D721Med (cell line): Measurements from ENCODE around the gene NDUFA12.

ENCODE experiments used
- DNase-seq: peaks from one replicate; pipeline ENCODE4 v3.0.0; 2011; ENCODE audit warnings: low spot score; ENCODE audit not compliant: insufficient read length
- FAIRE-seq: peaks from 2 replicates; lab custom pipeline; 2011; peaks lifted over from hg19 to GRCh38; lab: Jason Lieb, UNC
- TF ChIP-seq, protein P1 (sequence below): IDR thresholded peaks from 2 replicates; pipeline ENCODE4 v1.5.1; 2012; ENCODE audit warnings: mild to moderate bottlenecking, control low read depth; ENCODE audit not compliant: insufficient read depth; ENCODE audit errors: missing control alignments

NDUFA12 gene

DNA sequence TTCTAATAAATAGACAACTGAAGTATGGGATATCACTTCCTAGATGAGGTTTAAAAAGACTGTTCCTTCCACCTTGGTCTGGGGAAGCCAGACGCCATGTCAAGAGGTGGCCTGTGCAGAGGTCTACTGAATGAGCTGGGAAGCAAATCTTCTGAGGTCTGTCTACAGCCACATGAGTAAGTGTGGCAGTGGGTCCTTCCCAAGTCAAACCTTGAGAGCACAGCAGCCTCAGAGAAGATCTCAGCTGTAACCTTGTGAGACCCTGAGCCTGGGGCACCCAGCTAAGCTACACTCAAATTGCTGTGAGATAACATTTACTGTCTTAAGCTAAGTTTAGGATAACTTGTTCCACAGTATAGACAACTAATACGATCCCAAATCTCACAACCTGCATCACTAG, 20.2 kb downstream of the NDUFA12 start:
- FAIRE-seq (no peak), DNase-seq (no peak)
- TF ChIP-seq, protein P1, sequence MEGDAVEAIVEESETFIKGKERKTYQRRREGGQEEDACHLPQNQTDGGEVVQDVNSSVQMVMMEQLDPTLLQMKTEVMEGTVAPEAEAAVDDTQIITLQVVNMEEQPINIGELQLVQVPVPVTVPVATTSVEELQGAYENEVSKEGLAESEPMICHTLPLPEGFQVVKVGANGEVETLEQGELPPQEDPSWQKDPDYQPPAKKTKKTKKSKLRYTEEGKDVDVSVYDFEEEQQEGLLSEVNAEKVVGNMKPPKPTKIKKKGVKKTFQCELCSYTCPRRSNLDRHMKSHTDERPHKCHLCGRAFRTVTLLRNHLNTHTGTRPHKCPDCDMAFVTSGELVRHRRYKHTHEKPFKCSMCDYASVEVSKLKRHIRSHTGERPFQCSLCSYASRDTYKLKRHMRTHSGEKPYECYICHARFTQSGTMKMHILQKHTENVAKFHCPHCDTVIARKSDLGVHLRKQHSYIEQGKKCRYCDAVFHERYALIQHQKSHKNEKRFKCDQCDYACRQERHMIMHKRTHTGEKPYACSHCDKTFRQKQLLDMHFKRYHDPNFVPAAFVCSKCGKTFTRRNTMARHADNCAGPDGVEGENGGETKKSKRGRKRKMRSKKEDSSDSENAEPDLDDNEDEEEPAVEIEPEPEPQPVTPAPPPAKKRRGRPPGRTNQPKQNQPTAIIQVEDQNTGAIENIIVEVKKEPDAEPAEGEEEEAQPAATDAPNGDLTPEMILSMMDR: no peak

DNA sequence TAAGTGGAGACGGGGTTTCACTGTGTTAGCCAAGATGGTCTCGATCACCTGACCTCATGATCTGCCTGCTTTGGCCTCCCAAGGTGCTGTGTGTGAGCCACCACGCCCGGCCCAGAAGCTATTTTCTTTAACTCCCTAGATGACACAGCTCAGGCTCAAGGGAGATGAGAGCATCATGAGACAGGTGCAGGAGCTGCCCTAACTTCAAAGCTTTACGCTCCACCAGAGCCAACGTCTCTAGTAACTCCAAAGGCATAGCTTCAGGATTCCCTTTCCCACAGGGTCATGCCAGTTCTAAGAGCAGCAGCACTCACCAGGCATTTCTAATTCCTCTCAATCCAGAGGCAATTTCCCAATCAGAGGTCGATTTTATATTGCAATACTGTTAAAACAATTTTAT, 21.0 kb downstream of the NDUFA12 start:
- TF ChIP-seq, protein P1: no peak
- DNase-seq: no peak
- FAIRE-seq: no peak

DNA sequence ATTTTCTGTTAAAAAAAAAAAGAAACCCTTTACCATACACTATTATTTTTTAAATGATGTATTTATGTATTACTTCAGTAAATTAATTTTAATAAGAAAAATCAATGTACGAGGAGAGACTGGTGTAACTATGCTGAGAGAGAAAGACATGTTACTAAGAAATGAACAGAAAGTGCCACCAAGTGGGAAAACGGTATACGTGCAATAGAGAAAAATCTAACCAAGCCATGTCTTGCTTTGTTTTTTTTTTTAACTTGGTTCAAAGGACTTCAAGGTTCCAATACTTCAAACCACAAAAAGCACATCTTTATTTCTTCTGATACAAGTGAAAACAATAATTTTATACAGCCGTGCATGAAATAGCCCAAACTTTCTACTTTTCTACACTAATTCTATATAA, 22.9 kb downstream of the NDUFA12 start:
- DNase-seq (no peak), FAIRE-seq (no peak)
- TF ChIP-seq, protein P1: peak; percentile 47

DNA sequence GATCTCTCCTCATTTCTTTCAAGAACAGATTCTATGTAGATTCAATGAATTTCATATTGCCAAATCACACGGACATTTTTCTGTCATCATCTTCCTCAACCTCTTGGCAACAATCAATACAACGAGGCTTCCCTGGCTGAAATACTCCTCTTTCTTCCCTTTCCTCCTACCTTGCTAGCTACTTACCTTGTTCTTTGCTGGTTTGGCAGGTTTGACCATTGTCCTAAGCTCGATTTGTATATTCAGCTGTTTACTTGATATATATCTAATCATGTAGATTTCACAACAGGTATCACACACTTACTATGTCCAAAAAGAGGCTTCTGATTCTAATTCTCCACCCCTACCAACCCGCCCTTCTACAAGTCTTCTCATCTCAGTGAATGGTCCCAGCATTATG, 23.6 kb downstream of the NDUFA12 start:
- DNase-seq: no peak
- FAIRE-seq: no peak
- TF ChIP-seq, protein P1: no peak

DNA sequence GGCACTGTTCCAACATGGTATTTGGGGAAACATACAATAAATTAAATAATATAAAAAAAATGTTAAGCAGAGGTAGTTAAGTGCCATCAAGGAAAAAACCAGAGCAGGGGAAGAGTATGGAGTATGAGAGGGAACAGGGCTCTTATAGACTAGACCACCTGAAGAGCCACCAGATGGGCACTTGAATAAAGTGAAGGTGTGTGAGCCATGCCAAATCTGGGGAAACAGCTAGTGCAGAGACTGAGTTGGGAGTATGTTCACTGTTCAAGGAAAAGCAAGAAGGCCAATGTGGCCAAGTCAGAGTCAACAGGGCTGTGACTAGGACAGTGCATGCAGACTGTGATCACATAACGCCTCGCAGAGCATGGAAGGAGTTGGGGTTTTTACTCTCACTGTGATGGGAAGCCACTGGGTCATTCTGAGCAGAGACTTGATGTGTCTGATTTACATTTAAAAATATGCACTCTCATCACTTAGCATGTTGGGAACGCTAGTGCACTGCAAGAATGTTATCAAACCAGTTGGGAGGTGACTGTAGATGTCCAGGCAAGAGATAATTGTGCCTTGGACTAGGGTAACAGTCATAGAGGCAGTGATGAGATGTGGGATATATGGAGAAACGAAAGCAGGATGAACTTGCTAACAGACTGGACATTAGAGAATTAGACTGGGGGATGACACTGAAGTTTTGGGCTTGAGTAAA, 25.6 kb downstream of the NDUFA12 start:
- no peak for DNase-seq
- TF ChIP-seq, protein P1: no peak
- no peak for FAIRE-seq

DNA sequence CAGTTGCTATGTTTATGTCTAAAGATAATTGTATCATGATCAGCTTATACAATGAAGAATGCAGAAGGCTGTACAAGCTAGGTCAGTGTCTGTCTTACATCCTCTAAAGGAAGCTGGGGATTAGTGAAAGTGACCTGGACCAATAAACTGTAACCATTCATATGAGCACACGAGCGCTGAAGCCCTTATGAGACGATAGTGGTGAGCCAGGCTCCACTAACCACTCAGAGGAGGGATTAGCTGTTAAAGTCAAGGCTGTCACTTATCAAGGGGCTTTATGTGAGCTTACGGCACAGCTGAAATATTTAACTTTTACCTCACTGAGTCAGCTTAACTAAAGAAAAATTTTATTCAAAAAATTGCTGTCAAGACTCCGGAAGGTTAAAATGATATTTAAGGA, 30.3 kb downstream of the NDUFA12 start:
- TF ChIP-seq, protein P1: no peak
- DNase-seq: peak; percentile 29
- FAIRE-seq: peak; percentile 91

DNA sequence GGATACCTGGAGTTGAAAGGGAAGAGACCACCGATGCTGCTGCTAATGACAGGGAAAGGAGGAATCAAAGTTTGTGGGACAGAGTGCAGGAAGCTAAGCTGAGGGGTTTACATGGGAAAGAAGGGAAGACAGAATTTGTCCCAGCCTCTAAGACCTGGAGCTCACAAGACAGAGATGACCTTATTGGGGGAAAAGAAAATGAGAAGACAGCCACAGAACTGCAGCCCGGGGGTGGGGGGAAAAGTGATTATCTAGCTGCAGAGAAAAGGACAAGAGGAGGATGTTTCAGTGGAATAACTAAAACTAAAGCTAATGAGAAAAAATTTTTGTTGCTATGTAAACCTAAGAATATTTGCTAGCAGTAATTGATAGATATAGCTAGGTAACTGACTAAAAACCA, 30.7 kb downstream of the NDUFA12 start:
- FAIRE-seq (no peak), DNase-seq (no peak)
- TF ChIP-seq, protein P1: no peak
